Prostate gland (tissue), 2 donors: ENCODE data around the gene SPCS2.

Experiments
- POLR2AphosphoS5 ChIP-seq: sonication (generic); formaldehyde crosslinking; IDR thresholded peaks from one replicate; pipeline ENCODE4 v1.6.1; 2017; ENCODE audit warnings: antibody characterized with exemption
- TF ChIP-seq, protein P1 (sequence below), 4 experiments: fragments of 200-600 bp in 2 of 4; fragments of 450-650 bp in 2 of 4; sonication (generic) in 2 of 4; IDR thresholded peaks; 1 replicate in 3 of 4; 2 replicates in 1 of 4; pipeline ENCODE4 v1.5.1; 2016 to 2019; ENCODE audit warnings: antibody characterized with exemption in 4 of 4, mild to moderate bottlenecking in 2 of 4, moderate library complexity in 2 of 4

GRCh38 chr11:75022759-75023396 lies 73.8 kb downstream of the SPCS2 start:
- TF ChIP-seq, protein P1, sequence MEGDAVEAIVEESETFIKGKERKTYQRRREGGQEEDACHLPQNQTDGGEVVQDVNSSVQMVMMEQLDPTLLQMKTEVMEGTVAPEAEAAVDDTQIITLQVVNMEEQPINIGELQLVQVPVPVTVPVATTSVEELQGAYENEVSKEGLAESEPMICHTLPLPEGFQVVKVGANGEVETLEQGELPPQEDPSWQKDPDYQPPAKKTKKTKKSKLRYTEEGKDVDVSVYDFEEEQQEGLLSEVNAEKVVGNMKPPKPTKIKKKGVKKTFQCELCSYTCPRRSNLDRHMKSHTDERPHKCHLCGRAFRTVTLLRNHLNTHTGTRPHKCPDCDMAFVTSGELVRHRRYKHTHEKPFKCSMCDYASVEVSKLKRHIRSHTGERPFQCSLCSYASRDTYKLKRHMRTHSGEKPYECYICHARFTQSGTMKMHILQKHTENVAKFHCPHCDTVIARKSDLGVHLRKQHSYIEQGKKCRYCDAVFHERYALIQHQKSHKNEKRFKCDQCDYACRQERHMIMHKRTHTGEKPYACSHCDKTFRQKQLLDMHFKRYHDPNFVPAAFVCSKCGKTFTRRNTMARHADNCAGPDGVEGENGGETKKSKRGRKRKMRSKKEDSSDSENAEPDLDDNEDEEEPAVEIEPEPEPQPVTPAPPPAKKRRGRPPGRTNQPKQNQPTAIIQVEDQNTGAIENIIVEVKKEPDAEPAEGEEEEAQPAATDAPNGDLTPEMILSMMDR (IDR thresholded peaks at IDR 0.05): peak; percentile 73 to 87 (median 80)
- no peak for TF ChIP-seq POLR2AphosphoS5
